ENCODE results near the gene TUBB2A. TPM values are rescaled to one million over a fixed set of nuclear protein-coding genes. Genes with fewer than 3 reads are reported as not detected.

TUBB2A gene
- total and polyA plus RNA-seq, 2 of the 8 experiments (the other 6 are each of a cell fraction or from before 2014, with no cell fraction given): 315 to 330 TPM

DNA sequence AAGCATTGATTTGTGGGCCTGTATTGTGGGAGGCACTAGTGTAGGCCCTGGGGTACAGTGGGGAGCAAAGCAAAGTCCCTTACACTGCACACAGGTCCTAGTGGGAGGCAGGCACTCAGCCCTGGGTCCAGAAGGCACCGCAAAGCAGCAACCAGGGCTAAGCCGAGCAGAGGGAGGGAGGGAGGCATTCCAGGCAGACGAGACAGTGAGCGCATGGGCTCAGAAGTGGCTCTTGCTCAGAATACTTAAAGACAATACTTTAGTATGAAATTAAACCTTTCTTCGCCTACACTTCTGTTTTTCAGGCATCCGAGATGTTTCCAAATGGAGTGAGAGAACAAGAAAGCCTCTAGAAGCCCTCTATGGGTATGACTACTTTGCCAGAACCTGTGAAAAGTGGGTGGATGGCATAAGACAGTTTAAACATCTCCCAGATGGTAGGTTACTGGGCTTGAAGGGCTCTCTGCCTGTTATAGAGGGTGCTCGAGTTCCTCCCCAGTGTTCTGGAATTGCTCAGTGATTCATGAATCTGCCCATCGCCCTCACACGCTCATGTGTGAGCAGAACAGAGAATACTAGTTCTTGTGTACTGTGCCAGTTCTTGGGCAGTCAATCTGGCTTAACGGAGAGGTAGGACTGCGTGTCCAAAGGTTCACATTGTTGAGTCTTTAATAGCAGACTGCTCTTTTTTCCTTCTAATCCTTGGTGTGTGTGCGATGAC is 20.1 kb downstream of the TUBB2A start (continued):
- TF ChIP-seq CBX5 (IDR thresholded peaks at IDR 0.05; ENCODE audit: low read depth, low read length): no peak
- no peak for TF ChIP-seq KDM5A (IDR thresholded peaks at IDR 0.05; ENCODE audit: low read length)
- TF ChIP-seq TBP (IDR thresholded peaks at IDR 0.05; ENCODE audit: low read depth, low read length): no peak
- TF ChIP-seq SIN3A (conservative IDR thresholded peaks at IDR 0.05 in 1 of 2, IDR thresholded peaks at IDR 0.05 in 1 of 2; ENCODE audit: low read depth in 1 of 2, low read length in 2 of 2): no peak
- no peak for TF ChIP-seq KDM1A (IDR thresholded peaks at IDR 0.05; ENCODE audit: borderline replicate concordance, low read length)
